HG02588 (cell line): Measurements from ENCODE around the gene PRSS35.
"Not testable (repeated sequence)": the region's sequence is repeated elsewhere in the genome, so short reads cannot be mapped to it uniquely, and the experiment has no call there.

Source experiments
- ATAC-seq: cut with Tn5 transposase; IDR thresholded peaks from one replicate; pipeline ENCODE4 v1.9.1; 2021; ENCODE audit warnings: mild to moderate bottlenecking, moderate library complexity; ENCODE audit not compliant: unreplicated experiment

Gene PRSS35

GRCh38 chr6:83514866-83515466 is 2.6 kb downstream of the PRSS35 start:
- no peak for ATAC-seq

- no peak for ATAC-seq
These were observed 5.2 kb downstream of the PRSS35 start for GRCh38 chr6:83517500-83517899.

- no peak for ATAC-seq
These were observed 6.6 kb downstream of the PRSS35 start for GRCh38 chr6:83518816-83519480.

DNA sequence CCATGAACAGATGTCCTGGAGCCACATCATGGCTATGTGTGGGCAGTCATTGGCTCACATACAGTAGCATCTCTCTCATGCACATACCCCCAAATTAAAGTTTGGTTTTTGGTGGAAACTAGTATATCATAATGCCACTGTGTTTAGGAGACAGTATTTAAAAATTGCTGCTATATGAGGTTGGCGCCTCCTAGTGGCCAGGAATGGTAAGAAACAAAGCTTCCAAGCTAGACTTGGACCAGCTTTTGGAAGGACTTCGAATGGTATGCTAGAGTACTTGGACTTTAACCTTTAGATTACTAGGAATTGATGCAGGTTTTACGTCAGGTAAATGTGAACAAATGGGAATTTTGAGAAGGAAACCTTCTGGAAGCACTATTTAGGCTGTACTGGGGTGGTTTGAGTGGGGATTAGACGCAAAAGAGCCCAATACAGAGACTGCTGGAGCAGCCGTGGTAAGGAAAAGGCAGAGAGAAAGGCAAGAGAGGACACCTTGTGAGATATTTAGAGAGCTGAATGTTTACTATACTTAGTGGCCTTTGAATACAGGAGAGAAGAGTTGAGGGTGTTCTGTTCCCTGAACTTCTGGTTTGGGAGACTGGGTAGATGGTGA is 23.8 kb downstream of the PRSS35 start:
- peak; percentile 80 for ATAC-seq

DNA sequence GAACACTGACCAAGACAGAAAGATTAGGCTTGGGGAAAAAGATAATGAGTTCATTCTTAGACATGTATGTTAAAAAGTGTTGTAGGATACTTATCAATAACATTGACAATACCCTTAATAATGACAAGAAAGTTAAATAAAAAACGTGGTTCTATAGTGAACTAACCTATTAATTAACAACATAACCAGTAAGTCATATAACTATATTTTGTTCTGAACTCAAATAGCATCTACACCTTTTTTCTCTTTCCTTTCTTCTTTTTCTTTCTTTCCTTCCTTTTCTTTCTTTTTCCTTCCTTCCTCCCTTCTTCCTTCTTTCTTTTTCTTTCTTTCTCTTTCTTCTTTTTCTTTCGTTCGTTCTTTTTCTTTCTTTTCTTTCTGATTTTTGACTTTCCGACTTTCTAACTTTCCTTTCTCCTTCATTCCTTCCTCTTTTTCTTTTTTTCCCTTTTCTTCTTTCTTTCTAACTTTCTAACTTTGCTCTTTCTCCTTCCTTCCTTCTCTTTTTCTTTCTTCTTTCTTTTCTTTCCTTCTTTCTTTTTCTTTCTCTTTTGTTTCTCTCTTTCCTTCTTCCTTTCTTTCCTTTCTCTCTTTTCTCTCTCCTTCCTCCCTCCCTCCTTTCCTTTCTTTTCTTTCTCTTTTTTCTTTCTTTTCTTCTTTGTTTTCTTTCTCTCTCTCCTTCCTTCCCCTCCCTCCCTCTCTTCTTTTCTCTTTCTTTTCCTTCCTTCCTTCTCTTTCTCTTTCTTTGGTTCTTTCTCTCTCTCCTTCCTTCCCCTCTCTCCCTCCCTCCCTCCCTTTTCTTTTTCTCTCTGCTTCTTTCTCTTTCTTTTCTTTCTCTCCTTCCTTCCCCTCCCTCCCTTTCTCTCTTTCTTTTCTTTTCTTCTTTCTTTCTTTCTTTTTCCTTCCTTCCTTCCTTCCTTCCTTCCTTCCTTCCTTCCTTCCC is 24.6 kb downstream of the PRSS35 start:
- ATAC-seq = no peak

DNA sequence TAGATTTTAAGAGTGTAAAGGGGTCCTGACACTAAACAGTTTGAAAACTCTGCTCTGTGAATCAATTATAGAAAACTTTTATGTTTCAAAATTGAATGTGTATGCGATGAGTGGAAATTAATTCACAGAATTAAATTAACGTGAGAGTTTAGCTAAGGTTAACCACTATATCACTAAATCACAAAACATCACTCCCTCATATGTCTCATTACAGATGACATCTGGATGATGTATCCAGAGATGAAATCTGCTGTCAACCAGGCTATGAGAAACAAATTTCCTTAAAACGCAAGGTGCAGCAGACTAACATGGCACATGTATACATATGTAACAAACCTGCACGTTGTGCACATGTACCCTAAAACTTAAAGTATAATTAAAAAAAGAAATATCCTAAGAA is 27.3 kb downstream of the PRSS35 start:
- ATAC-seq = no peak

DNA sequence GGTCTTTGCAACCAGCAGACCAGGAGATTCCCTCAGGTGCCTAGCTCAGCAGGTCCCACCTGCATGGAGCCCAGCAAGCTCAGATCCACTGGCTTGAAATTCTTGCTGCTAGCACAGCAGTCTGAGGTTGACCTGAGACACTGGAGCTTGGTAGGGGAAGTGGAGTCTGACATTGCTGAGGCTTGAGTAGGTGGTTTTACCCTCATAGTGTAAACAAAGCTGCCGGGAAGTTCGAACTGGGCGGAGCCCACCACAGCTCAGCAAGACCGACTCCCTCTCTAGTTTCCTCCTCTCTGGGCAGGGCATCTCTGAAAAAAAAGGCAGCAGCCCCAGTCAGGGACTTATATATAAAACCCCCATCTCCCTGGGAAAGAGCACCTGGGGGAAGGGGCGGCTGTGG is 34.3 kb downstream of the PRSS35 start:
- ATAC-seq = no peak

DNA sequence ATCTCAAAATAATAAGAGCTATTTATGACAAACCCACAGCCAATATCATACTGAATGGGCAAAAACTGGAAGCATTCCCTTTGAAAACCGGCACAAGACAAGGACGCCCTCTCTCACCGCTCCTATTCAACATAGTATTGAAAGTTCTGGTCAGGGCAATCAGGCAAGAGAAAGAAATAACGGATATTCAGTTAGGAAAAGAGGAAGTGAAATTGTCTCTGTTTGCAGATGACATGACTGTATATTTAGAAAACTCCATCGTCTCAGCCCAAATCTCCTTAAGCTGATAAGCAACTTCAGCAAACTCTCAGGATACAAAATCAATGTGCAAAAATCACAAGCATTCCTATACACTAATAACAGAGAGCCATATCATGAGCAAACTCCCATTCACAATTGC is 38.1 kb downstream of the PRSS35 start:
- not testable (repeated sequence) for ATAC-seq

GRCh38 chr6:83551748-83552147 is 39.4 kb downstream of the PRSS35 start:
- ATAC-seq = not testable (repeated sequence)

- no peak for ATAC-seq
These were observed 44.5 kb downstream of the PRSS35 start for GRCh38 chr6:83556871-83557270.

GRCh38 chr6:83558975-83559374 is 46.6 kb downstream of the PRSS35 start:
- no peak for ATAC-seq

- not testable (repeated sequence) for ATAC-seq
These were observed 59.4 kb downstream of the PRSS35 start for GRCh38 chr6:83571663-83572185.

GRCh38 chr6:83574783-83575182 is 62.4 kb downstream of the PRSS35 start:
- ATAC-seq = no peak
